ENCODE results near the gene ID3.
"Not testable (repeated sequence)": the region's sequence is repeated elsewhere in the genome, so short reads cannot be mapped to it uniquely, and the experiment has no call there.

ID3 gene

DNA sequence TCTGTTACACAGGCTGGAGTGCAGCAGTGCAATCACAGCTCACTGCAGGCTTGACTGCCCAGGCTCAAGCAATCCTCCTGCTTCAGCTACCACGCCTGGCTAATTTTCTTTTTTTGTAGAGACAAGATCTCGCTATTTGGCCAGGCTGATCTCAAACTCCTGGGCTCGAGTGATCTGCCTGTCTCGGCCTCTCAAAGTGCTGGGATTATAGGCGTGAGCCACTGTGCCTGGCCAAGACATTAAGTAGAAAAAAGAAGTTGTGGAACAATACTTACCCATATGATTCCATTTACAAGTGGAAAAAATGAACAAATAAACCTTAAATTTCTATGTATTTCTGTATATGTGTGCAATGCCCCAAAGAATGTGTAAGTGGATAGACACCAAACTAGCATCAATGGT lies 30.3 kb upstream of the ID3 start:
- DNase-seq (ENCODE audit: low read depth, low spot score) = no peak

DNA sequence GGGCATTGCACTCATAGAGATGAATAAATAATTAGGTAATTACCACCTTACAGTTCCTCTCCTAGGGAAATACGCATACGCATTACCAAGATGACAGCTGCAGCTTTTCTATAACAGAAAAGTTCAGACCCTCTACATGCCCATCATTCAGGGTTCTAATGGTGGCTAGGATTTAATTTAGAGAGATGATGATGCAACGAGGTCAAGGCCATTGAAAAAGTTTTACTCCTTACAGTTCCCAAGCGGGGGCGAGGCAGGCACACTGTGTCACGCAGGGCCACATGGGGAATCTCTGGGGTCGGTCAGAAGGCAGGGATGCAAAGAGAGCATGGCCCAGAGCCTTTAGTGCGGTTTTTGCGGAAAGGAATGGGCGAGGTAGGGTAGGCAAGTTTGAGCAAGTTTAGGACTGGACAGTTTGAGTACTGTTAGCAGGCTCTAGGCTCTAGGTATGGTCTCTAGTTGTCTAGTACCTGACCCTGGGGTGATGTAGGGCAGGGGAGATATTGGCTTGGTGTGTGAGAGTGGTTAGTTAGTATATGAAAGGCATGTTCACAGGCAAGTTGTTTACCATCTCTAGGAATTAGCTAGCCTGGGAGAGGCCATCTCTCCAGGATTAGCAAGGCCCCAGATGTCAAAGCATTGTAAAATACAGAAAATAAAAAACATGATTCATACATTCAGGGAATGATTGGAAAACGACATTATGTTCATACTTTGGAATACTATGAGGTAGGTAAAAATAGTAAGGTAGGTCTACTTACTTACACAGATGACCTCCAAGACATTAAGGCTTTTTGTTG lies 29.6 kb upstream of the ID3 start:
- DNase-seq (ENCODE audit: low read depth, low spot score) = no peak

DNA sequence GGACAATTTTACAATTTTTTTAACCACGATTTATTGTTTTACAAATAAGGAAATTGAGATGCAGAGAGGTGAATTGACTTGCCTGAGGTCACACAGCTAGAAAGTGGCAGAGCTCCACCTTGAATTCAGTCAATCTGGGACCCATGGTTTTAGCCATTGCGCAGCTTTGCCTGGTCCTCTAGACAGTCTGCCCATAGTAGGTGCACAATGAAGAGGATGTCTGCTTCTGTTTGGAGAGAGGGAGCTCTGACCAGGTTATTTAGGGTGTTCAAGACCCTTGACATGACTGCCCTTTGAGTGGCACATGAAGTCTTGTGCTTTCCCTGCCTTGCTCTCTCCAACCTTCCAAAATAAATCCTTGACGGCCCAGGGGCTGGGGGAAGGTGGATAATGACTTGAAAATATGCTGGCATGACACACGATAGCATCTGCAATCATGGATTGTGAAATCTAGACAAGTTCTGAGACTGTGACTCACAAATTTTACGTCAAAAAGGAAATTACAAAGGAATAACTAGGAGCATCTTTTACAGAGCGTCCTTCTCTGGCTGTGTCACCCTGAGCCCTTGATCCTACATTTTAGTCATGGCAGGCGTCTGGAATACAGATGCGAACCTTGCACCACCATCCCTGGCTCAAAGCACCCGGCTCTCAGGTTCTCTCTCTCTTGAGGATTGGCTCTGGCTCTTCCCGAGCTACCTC lies 26.2 kb upstream of the ID3 start:
- peak; percentile 49 for DNase-seq (ENCODE audit: low read depth, low spot score)

DNA sequence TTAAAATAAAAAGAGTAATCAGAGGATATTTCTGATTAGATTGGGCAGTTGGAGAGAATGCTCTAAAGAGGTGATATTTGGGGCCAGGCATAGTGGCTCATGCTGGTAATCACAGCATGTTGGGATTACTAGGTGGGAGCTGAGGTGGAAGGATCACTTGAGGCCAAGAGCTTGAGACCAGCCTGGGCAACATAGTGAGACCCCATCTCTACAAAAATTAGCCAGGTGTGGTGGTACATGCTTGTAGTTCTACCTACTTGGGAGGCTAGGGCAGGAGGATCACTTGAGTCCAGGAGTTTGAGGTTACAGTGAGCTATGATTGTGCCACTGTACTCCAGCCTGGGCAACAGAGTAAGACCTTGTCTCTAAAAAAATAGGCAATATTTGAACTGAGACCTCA lies 24.4 kb upstream of the ID3 start:
- not testable (repeated sequence) for DNase-seq (ENCODE audit: low read depth, low spot score)

DNA sequence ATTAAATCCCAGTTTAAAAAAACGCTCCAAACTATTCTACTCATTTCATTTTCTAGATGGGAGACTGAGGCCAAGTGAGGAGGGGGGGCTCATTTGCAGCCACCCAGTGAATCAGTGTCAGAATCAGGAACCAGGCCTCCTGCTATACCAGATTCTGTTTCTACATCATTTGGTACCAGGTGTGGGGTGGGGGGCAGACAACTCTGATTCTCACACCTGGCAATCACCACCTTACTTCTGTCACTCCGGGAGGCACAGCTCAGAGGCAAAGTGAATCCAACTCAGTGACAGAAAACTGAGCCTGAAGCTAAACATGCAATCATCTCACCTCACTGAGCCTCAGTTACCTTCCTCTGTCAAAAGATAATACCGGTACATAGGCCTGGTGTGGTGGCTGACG lies 23.5 kb upstream of the ID3 start:
- no peak for DNase-seq (ENCODE audit: low read depth, low spot score)

DNA sequence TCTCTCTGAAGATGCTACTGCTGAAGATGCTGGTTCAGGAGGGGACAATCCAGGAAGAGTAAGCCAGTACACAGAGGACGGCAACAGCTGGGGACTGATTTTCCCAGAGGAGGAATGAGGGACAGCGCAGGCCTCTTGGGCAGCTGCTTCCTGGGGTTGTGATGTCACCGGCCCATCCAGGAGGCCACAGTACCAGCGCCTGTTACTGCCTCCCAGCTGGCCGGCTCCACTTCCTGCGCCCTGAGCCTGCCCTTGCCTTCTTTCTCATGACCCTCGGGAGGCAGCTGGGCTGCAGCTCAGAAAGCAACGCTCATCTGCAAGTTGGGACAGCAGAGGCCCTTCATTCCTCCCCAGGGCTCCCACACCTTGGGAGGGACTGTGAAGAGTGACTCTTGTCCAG lies 21.9 kb upstream of the ID3 start:
- DNase-seq (ENCODE audit: low read depth, low spot score) = peak; percentile 77

DNA sequence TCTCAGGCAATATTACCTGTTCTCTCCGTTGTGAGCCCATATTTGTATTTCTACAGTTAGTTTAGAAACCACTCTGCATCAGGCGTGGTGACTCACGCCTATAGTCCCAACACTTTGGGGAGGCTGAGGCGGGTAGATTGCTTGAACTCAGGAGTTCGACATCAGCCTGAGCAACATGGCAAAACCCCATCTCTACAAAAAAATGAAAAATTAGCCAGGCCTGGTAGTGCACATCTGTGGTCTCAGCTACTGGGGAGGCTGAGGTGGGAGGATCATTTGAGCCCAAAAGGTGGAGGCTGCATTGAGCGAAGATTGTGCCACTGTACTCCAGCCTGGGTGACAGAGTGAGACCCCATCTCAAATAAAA lies 19.7 kb upstream of the ID3 start:
- DNase-seq (ENCODE audit: low read depth, low spot score) = no peak

DNA sequence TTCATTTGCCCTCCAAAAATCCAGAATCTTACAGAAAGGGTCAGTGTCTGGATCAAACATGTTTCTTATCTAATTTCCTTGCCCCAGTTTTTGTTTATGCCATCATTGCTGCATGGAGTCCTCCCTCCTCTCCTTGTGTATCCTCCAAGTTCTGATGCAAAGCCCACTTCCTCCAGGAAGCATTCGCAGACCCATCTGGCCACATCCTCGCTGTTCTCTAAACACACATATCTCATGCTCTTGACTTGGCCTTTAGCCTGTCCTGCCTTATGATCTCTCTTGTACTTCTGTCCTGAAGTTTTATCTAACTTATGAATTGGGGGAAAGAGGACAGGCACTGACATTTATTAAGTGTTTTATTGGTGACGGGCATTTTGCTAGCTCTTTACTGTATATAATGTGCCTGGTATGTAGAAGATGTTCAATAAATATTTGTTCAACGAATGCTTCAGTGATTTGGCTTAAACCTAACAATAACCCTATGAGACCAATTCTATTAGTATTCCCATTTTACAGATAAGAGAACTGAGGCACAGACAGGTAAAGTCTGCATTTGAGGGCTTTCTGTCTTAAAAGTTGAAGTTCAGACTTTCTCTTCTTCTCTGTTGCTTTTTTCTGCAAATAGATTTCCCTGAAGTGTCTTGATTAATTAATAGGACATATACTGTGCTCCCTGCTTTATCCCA lies 19.2 kb upstream of the ID3 start:
- DNase-seq (ENCODE audit: low read depth, low spot score) = no peak

DNA sequence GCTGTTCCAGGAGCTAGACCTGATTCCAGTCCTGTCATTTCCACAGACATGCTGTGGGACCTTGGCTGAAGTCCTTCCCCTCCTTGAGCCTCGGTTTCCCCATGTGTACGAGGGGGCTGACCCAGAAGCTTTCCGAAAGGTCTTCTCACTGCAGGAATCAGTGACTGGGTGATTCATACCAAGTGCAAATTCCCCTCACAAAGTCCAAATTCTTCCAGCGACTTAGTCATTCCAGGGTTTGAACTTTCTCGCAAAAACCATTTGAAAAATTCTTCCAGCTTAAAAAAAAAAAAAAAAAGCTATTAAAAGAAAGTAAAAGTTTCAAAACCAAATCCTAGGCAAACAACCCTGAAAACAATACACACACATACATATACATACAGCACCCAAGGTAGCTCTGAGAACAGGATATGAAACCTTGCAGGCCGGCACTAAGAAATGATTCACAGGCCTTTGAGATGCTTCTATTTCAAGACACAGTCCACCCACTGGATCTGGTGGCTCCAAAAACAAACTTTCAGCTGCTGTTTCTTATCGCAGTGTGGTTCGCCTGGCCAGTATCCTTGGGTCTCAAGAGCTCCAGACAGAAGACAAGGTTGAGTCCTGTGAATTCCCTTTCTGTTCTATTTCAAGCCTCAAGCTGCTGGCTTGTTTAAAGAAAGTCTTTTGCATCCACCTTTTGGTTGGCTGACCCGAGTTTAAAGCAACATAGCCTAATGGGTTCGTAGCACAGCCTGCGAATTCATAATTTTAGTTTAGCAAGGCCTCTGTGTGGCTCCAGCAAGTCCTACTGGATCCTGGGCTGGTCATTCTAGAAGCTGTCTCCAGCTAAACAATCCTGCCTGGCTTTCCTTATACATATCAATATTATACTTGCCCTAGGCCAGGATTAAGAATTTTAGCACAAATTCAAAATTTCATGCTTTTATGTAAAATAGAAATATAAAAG lies 18.0 kb upstream of the ID3 start:
- no peak for DNase-seq (ENCODE audit: low read depth, low spot score)

DNA sequence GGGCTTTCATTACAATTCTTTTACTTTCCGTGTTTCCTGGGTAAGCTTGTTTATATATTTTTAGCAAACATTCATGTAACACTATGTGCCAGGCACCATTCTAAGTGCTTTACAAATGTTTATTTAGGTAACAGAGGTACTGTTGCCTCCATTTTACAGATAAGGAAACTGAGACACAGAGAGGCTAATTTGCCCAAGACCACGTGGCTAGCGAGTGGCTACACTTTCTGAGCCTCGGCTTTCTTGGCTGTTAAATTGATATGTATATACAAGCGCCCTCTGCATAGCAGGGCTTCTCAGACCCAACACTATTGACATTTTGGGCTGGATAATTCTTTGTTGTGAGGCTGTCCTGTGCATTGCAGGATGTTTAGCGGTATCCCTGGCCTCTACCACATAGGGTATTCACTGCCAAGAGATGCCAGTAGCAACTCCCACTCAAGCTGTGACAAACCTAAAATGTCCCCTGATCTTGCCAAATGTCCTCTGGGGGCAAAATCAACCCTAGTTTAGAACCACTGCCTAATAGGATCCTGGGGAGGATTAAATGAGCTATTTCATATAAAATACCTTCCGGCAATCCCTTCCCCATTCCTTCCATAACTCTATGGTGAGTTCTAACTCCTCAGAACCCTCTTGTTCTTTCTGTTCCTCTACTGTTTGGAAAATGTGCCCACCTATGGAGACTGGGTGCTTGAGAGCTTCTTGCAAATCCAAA lies 17.2 kb upstream of the ID3 start:
- DNase-seq (ENCODE audit: low read depth, low spot score) = no peak

DNA sequence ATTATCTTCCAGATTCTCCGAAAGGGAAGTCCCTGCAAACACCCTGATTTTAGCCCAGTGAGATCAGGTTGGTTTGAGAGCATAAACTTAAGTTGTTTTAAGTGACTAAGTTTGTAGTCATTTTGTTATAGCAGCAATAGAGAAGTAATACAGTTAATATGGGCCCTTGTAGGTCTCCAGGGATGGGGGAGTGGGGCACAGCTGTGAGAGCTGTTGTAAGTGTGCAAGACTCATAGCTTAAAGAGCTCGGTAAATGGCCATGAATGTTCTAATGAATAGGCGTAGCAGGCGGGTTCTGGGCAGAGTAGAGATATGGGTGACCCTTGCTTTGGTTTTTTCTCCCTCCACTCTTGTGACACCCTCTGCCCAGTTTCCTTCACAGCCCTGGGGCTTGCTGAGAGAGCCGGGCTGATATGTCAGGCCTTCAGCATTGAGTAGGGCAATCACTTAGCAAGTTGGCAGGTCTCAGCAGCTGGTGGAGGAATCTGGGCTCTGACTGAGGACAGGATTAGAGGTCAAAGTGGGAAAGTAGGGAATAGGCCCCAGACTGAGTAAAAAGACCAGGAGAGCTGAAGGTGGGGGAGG lies 16.0 kb upstream of the ID3 start:
- no peak for DNase-seq (ENCODE audit: low read depth, low spot score)

DNA sequence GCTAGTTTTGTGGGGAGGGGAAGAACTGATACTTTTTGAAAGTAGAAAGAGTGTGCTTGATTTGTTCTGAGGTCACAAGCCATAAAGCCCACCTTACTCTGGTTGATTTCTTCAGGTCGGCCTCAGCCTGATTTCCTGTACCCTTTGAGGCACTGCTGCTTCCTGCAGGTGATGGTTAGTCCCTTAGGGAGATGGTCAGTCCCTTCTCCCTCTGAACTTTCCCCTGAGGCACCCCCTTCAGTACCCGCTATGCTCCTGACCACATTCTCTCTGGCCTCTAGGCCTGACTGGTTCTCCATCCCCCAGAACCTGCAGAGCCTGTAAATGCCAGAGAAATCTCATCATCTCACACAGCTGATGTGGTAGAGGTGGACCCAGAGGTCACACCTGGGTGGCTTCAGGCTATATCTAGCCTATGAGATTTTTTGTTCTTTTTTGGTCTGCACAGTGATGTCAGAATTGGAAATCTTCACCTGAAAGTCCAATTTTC lies 15.0 kb upstream of the ID3 start:
- no peak for DNase-seq (ENCODE audit: low read depth, low spot score)

DNA sequence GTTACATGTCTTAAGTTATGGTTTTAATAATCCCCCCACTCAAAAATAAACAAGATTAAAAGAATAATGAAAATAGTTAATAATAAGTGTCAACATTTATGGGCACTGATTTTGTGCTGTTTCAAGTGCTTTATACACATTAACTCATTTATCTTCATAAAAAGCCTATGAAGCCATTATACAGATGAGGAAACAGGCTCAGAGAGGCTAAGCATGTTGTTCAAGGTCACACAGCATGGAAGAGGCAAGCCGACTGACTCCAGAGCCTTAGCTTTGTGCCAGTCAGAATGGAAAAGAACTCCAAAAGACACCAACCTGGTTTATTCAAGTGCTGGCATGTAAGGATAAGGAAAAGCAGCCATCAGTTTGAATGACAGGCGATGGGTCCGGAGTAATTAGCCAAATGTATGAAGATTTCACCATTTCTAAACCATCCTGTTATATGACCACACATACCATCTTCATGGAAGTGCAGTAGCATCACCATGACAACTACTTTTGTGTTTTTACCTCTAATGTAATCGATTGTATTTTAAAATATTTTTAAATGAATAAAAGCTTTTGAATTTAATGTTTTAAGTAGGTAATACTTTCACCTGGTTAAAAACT lies 14.4 kb upstream of the ID3 start:
- DNase-seq (ENCODE audit: low read depth, low spot score) = no peak

DNA sequence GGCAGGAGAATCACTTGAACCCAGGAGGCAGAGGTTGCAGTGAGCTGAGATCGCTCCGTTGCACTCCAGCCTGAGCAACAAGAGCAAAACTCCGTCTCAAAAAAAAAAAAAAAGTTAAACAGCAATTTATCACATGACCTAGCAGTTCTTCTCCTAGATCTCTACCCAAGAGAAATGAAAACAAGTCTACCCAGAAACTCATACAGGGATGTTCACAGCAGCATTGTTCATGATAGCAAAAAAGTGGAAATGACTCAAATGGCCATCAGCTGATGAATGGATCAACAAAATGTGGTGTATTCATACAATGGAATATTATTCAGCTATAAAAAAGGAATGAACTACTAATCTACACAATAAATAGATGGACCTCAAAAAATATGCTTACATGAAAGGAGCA lies 12.2 kb upstream of the ID3 start:
- no peak for DNase-seq (ENCODE audit: low read depth, low spot score)

DNA sequence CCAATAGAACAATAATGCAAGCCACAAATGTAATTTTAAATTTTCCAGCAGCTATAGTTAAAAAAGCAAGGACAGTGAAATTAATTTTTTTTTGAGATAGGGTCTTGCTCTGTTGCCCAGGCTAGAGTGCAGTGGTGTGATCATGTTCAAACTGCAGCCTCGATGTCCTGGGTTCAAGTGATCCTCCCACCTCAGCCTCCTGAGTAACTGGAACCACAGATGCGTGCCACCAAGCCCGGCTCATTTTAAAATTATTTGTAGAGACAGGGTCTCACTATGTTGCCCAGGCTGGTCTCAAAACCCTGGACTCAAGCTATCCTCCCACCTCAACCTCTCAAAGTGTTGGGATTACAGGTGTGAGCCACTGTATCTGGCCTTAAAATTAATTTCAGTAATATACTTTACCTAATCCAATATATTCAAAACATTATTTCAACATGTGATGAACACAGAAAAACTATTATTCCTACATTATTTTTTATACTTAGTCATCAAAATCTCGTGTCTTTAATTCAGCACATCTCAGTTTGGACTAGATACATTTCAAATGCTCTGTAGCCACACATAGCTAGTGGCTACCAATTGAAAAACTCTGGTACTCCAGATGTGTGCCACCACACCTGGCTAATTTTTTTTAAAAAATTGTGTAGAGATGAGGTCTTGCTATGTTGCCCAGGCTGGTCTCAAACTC lies 10.8 kb upstream of the ID3 start:
- no peak for DNase-seq (ENCODE audit: low read depth, low spot score)

DNA sequence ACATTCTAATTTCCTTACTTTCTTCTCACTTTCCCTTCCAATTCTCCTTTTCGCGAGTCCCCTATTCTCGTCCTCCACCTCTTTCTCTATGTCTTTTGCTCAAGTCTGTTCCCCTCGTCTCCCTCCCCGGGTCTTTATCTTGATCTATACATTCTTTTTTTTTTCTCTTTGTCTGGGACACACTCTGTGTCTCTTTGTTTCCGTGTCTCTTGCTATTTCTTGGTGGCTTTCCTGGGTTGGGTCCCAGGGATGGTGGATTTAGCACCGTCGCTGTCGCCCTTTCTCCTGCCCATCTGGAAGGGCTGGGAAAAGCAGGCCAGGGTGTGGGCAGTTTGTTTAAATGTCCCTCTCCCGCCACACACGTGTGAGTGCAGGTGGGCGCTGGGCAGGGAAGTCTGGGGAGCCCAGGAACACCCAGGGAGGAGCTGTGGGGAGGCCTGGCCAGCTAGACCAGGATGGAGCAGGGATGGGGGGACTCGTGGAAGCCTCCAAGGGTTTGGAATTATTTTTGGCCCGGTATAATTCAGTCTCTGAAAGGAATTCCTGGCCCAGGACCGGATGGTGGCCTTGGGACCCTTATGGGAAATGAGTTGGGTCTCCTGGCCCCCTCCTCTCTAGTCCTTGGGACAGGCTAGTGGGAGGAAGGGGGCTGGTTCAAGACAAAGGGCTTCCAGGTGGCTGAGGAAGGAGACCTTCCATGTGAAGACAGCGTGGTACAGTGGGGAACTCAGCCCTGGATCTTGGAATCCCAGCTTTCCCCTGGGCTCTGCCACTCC lies 9.5 kb upstream of the ID3 start:
- no peak for DNase-seq (ENCODE audit: low read depth, low spot score)

DNA sequence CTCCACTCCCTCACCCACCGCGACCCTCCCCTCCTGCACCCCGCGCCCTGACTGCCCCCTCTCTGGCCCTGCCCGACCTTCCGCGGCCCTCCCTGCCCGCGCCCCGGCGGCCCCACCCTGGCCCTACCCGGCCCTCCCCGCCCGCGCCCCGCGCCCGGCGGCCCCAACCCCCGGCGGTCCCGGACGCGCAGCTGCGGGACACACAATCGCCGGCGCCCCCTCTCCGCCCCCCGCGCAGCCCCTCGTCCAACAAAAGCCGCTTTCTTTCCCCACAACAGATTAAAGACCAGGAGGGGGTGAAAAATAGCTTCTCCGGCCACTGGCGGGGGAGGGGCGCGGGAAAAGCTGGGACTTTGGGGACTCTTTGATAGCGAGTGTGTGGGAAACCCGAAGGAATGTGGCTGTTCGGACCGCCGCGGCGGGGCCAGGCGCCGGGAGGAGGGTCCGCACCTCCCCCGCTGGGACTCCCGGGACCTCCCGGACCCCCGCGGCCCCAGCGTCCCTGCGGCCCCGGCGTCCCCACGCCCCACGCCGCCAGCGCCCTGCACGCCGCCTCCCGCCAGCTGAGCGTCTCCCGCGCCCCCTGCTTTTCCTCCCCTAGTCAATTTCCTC lies 8.8 kb upstream of the ID3 start:
- no peak for DNase-seq (ENCODE audit: low read depth, low spot score)

DNA sequence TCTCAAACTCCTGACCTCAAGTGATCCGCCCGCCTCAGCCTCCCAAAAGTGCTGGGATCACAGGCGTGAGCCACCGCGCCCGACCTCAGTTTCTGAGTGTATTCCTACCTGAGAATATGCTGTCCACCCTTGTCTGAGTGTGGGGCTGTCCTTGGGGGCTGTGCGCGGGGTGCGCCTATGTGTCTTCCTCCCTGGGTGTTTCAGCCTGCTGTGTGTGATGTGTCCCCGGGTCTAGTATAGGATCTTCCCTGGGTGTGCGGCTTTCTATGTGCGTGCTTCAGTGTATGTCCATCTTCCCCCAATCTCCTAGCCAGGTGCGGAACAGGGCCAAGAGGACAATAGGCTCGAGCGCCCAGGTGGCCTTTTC lies 8.3 kb upstream of the ID3 start:
- DNase-seq (ENCODE audit: low read depth, low spot score) = no peak
